GM13976 (cell line): ENCODE results near the gene PROX2.

Source experiments
- DNase-seq: peaks from one replicate; pipeline ENCODE4 v3.0.0; 2012; ENCODE audit warnings: low spot score
- in situ Hi-C: fragments of 300-500 bp; cut with MboI; formaldehyde crosslinking; loops from one replicate; pipeline ENCODE4 v1.12.0; 2022; ENCODE audit warnings: low sequenced_read_pairs, mixed read lengths, inconsistent platforms; ENCODE audit not compliant: unreplicated experiment
- TF ChIP-seq, protein P1 (sequence below): IDR thresholded peaks from 2 replicates; pipeline ENCODE4 v1.5.1; 2012; ENCODE audit warnings: borderline replicate concordance, mild to moderate bottlenecking; ENCODE audit not compliant: insufficient read depth; ENCODE audit errors: extremely low read depth, missing control alignments, control extremely low read depth

Gene PROX2

DNA sequence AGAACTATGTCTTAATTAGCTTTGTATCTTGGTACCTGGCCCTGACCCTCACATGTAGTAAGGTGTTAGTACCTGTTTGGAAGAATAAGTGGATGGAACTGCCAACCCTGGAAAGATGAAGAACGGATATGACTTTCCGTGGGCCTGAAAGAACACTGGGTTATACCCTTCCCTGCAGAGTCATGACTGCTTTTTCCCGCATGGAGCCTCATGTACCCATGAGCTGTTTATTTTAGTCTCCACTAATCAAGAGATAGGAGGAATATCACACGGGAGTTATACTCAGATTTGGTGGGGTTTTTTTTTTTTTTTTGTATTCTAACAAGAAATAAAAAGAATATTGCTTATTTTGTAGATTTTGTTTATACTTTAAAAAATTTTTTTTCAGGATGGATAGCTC is 21.7 kb upstream of the PROX2 start:
- no peak for DNase-seq
- in situ Hi-C loops, result no loop called here
- TF ChIP-seq, protein P1, sequence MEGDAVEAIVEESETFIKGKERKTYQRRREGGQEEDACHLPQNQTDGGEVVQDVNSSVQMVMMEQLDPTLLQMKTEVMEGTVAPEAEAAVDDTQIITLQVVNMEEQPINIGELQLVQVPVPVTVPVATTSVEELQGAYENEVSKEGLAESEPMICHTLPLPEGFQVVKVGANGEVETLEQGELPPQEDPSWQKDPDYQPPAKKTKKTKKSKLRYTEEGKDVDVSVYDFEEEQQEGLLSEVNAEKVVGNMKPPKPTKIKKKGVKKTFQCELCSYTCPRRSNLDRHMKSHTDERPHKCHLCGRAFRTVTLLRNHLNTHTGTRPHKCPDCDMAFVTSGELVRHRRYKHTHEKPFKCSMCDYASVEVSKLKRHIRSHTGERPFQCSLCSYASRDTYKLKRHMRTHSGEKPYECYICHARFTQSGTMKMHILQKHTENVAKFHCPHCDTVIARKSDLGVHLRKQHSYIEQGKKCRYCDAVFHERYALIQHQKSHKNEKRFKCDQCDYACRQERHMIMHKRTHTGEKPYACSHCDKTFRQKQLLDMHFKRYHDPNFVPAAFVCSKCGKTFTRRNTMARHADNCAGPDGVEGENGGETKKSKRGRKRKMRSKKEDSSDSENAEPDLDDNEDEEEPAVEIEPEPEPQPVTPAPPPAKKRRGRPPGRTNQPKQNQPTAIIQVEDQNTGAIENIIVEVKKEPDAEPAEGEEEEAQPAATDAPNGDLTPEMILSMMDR, result no peak

DNA sequence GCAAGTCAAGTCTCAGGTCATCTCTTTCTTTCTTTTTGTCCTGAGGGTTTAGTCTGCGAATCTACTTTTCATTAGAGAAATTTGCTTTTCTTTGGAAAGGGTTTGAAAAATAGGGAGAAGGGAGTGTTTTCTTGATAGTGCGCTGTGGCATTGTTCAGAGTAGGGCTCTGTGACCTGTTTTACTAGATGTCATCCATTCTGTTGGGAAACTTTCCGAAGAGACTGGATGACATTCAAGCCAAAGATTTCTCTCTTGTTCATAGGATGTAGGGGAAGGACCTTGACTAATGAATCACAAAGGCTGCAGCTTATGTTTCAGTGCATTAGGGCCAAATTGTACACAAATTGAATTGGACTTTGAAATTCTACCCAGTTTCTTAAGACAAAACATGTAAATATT is 20.5 kb upstream of the PROX2 start:
- in situ Hi-C loops, result no loop called here
- no peak for DNase-seq
- TF ChIP-seq, protein P1, result no peak

- in situ Hi-C loops, result no loop called here
- TF ChIP-seq, protein P1, result no peak
- no peak for DNase-seq
These were observed 17.7 kb upstream of the PROX2 start for GRCh38 chr14:74893614-74894091.

GRCh38 chr14:74892745-74893144 is 16.8 kb upstream of the PROX2 start:
- no peak for DNase-seq
- TF ChIP-seq, protein P1, result no peak
- in situ Hi-C loops, result no loop called here

- no peak for DNase-seq
- in situ Hi-C loops, result no loop called here
- TF ChIP-seq, protein P1, result no peak
These were observed 15.9 kb upstream of the PROX2 start for GRCh38 chr14:74891870-74892269.

GRCh38 chr14:74890262-74890661 is 14.3 kb upstream of the PROX2 start:
- DNase-seq, result no peak
- in situ Hi-C loops, result no loop called here

More at GRCh38 chr14:74890262-74890661, 14.3 kb upstream of the PROX2 start:
- TF ChIP-seq, protein P1, result no peak
